GM23338 (cell line): ENCODE data around the gene AGTR1. TPM values are rescaled to one million over a fixed set of nuclear protein-coding genes. Genes with fewer than 3 reads are reported as not detected.
"Not testable (repeated sequence)": the region's sequence is repeated elsewhere in the genome, so short reads cannot be mapped to it uniquely, and the experiment has no call there.

Experiments
- ATAC-seq: fragments of 200-7000 bp; cut with Tn5 transposase; 3 replicates; pipeline ENCODE4 v1.9.1; 2020
- DNase-seq: peaks from one replicate; pipeline ENCODE4 v3.0.0-alpha.2; 2015; ENCODE audit warnings: low spot score
- H2AFZ ChIP-seq: fragments of 200-600 bp; sonication (generic); 2 replicates; pipeline ENCODE4 v1.8.0; 2016; ENCODE audit warnings: antibody characterized with exemption, mild to moderate bottlenecking, moderate library complexity
- H3F3A ChIP-seq: fragments of 200-600 bp; sonication (generic); replicated peaks from 2 replicates; pipeline ENCODE4 v1.8.0; 2017; ENCODE audit warnings: antibody characterized with exemption, mixed run types, low read depth
- H3K27ac ChIP-seq: fragments of 200-600 bp; sonication (generic); 2 replicates; pipeline ENCODE4 v1.6.1; 2016; ENCODE audit warnings: low read depth
- H3K27me3 ChIP-seq: fragments of 200-600 bp; sonication (generic); 2 replicates; pipeline ENCODE4 v1.8.0; 2016; ENCODE audit warnings: mild to moderate bottlenecking, mixed run types, moderate library complexity; ENCODE audit not compliant: insufficient read depth
- H3K36me3 ChIP-seq: fragments of 200-600 bp; sonication (generic); 2 replicates; pipeline ENCODE4 v1.8.0; 2016; ENCODE audit warnings: mild to moderate bottlenecking; ENCODE audit not compliant: insufficient read depth
- H3K4me1 ChIP-seq: fragments of 200-600 bp; sonication (generic); 2 replicates; pipeline ENCODE4 v1.8.0; 2016; ENCODE audit warnings: mild to moderate bottlenecking, moderate library complexity; ENCODE audit not compliant: insufficient read depth
- H3K4me2 ChIP-seq: fragments of 200-600 bp; sonication (generic); 2 replicates; pipeline ENCODE4 v1.7.1; 2017; ENCODE audit warnings: mixed run types
- H3K4me3 ChIP-seq: fragments of 200-600 bp; sonication (generic); 2 replicates; pipeline ENCODE4 v1.6.1; 2016; ENCODE audit warnings: mixed run types
- H3K79me2 ChIP-seq: fragments of 200-600 bp; sonication (generic); replicated peaks from 2 replicates; pipeline ENCODE4 v1.8.0; 2017; ENCODE audit warnings: mild to moderate bottlenecking; ENCODE audit not compliant: insufficient read depth
- H3K9me2 ChIP-seq: fragments of 200-600 bp; sonication (generic); 2 replicates; pipeline ENCODE4 v1.8.0; 2017; ENCODE audit not compliant: insufficient read depth
- H4K20me1 ChIP-seq: fragments of 200-600 bp; sonication (generic); replicated peaks from 2 replicates; pipeline ENCODE4 v1.8.0; 2017; ENCODE audit warnings: mild to moderate bottlenecking; ENCODE audit not compliant: insufficient read depth
- H3K27ac Mint-ChIP-seq: 2 replicates; pipeline ENCODE4 v1.8.0; 2020; ENCODE audit warnings: inconsistent platforms, mild to moderate bottlenecking, moderate library complexity, mixed read lengths
- H3K27me3 Mint-ChIP-seq: 3 replicates; pipeline ENCODE4 v1.8.0; 2022; ENCODE audit warnings: low read depth, mild to moderate bottlenecking, moderate library complexity, mixed read lengths, inconsistent platforms; ENCODE audit not compliant: insufficient read depth, poor library complexity
- H3K36me3 Mint-ChIP-seq: 3 replicates; pipeline ENCODE4 v1.8.0; 2021; ENCODE audit warnings: low read depth, mild to moderate bottlenecking, inconsistent platforms, moderate library complexity, mixed read lengths
- H3K4me1 Mint-ChIP-seq: 3 replicates; pipeline ENCODE4 v1.8.0; 2020; ENCODE audit warnings: mild to moderate bottlenecking, inconsistent platforms, mixed read lengths
- H3K4me3 Mint-ChIP-seq: 3 replicates; pipeline ENCODE4 v1.8.0; 2021; ENCODE audit warnings: moderate library complexity, mild to moderate bottlenecking, inconsistent platforms, mixed read lengths
- H3K9me3 Mint-ChIP-seq: 3 replicates; pipeline ENCODE4 v1.8.0; 2020; ENCODE audit warnings: moderate library complexity, mild to moderate bottlenecking, inconsistent platforms, mixed read lengths
- CTCF ChIP-seq, 2 experiments: fragments of 200-600 bp in 1 of 2; sonication (generic) in 1 of 2; conservative IDR thresholded peaks; 2 replicates each; pipeline versions ENCODE4 v1.5.1 to v1.6.1; 2016 to 2017; ENCODE audit warnings: antibody characterized with exemption in 2 of 2, low read depth in 2 of 2, mild to moderate bottlenecking in 2 of 2, moderate library complexity in 1 of 2
- EZH2 ChIP-seq: fragments of 200-600 bp; sonication (generic); IDR thresholded peaks from one replicate; pipeline ENCODE4 v1.8.0; 2017; ENCODE audit warnings: antibody characterized with exemption, mild to moderate bottlenecking, low read depth; ENCODE audit not compliant: unreplicated experiment
- EZH2phosphoT487 ChIP-seq: fragments of 200-600 bp; sonication (generic); IDR thresholded peaks from one replicate; pipeline ENCODE4 v1.8.1; 2018; ENCODE audit warnings: antibody characterized with exemption; ENCODE audit not compliant: unreplicated experiment
- JUNB ChIP-seq: IDR thresholded peaks from one replicate; pipeline ENCODE4 v1.6.1; 2016; ENCODE audit warnings: antibody characterized with exemption; ENCODE audit not compliant: unreplicated experiment
- ZNF331 ChIP-seq: fragments of 250-450 bp; sonication (Bioruptor Pico); IDR thresholded peaks from 2 replicates; pipeline ENCODE4 v1.5.0; 2020; ENCODE audit warnings: low read depth, mild to moderate bottlenecking, moderate library complexity
- polyA plus RNA-seq: library from polyadenylated mRNA; unstranded; fragments of >200 nt; fragmentation: Nextera tagmentation; extraction: Ambion mirVana; gene quantifications from 2 replicates; pipeline ENCODE4 v1.2.1, GENCODE V29; 2016
- total RNA-seq: library from RNA; depleted of rRNA; stranded (reverse); fragments of >200 nt; shearing (Covaris generic); gene quantifications from 2 replicates; pipeline ENCODE4 v1.2.3, GENCODE V29; 2014
- TF ChIP-seq, protein P1 (sequence below): IDR thresholded peaks from one replicate; pipeline ENCODE4 v1.6.1; 2018; ENCODE audit warnings: antibody characterized with exemption; ENCODE audit not compliant: unreplicated experiment
- TF ChIP-seq, protein P2 (sequence below): IDR thresholded peaks from 2 replicates; pipeline ENCODE4 v1.6.1; 2016; ENCODE audit warnings: antibody characterized with exemption

Gene AGTR1
- total and polyA plus RNA-seq, 2 experiments from 2014 or later = 0.16 TPM; not detected in 1

DNA sequence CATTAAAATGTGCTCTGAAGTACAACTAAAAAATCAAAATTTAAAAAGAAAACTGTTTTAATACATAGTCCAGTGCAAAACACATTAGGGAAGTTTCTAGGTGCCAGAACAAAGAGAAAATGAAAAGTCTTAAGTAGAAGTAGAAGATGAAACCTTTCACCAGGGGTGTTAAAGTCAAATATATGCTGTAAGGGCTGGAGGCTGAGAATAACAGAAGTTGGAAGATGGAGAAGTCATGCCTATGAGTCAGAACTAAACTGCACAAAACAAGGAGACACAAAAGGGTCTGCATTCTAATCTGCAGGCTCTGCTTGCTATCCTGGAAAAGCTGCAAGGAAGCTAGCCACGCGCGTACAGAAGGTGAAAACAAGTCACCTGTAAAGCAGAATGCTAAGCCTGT, 81.2 kb downstream of the AGTR1 start (continued):
- TF ChIP-seq, protein P1, sequence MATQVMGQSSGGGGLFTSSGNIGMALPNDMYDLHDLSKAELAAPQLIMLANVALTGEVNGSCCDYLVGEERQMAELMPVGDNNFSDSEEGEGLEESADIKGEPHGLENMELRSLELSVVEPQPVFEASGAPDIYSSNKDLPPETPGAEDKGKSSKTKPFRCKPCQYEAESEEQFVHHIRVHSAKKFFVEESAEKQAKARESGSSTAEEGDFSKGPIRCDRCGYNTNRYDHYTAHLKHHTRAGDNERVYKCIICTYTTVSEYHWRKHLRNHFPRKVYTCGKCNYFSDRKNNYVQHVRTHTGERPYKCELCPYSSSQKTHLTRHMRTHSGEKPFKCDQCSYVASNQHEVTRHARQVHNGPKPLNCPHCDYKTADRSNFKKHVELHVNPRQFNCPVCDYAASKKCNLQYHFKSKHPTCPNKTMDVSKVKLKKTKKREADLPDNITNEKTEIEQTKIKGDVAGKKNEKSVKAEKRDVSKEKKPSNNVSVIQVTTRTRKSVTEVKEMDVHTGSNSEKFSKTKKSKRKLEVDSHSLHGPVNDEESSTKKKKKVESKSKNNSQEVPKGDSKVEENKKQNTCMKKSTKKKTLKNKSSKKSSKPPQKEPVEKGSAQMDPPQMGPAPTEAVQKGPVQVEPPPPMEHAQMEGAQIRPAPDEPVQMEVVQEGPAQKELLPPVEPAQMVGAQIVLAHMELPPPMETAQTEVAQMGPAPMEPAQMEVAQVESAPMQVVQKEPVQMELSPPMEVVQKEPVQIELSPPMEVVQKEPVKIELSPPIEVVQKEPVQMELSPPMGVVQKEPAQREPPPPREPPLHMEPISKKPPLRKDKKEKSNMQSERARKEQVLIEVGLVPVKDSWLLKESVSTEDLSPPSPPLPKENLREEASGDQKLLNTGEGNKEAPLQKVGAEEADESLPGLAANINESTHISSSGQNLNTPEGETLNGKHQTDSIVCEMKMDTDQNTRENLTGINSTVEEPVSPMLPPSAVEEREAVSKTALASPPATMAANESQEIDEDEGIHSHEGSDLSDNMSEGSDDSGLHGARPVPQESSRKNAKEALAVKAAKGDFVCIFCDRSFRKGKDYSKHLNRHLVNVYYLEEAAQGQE = no peak
- TF ChIP-seq EZH2phosphoT487 (no peak), CTCF (conservative IDR thresholded peaks at IDR 0.05; ENCODE audit: low read depth in 2 of 2) (no peak), EZH2 (no peak), JUNB (no peak), ZNF331 (CRISPR knock-in tag) (no peak)
- TF ChIP-seq, protein P2, sequence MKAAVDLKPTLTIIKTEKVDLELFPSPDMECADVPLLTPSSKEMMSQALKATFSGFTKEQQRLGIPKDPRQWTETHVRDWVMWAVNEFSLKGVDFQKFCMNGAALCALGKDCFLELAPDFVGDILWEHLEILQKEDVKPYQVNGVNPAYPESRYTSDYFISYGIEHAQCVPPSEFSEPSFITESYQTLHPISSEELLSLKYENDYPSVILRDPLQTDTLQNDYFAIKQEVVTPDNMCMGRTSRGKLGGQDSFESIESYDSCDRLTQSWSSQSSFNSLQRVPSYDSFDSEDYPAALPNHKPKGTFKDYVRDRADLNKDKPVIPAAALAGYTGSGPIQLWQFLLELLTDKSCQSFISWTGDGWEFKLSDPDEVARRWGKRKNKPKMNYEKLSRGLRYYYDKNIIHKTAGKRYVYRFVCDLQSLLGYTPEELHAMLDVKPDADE = no peak

- ATAC-seq, H3K27me3 ChIP-seq, H3K9me2 ChIP-seq, H3K4me3 ChIP-seq, H4K20me1 ChIP-seq, H3K27ac Mint-ChIP-seq, H2AFZ ChIP-seq, H3K27ac ChIP-seq, H3K36me3 Mint-ChIP-seq, H3K4me2 ChIP-seq, H3K36me3 ChIP-seq, H3K79me2 ChIP-seq, DNase-seq, H3K4me3 Mint-ChIP-seq, H3F3A ChIP-seq, H3K4me1 Mint-ChIP-seq, H3K27me3 Mint-ChIP-seq, H3K4me1 ChIP-seq: not testable (repeated sequence)
- peaks cover 22% of the 10 kb centered on the region for H3K9me3 Mint-ChIP-seq
These were observed 87.3 kb downstream of the AGTR1 start for GRCh38 chr3:148785026-148785425.

DNA sequence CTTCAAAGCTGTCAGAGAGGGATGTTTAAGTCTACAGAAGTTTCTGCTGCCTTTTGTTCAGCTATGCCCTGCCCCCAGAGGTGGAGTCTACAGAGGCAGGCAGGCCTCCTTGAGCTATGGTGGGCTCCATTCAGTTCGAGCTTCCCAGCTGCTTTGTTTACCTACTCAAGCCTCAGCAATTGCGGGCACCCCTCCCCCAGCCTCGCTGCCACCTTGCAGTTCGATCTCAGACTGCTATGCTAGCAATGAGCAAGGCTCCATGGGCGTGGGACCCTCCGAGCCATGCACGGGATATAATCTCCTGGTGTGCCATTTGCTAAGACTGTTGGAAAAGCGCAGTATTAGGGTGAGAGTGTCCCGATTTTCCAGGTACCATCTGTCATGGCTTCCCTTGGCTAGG, 88.5 kb downstream of the AGTR1 start:
- not testable (repeated sequence) for H3K36me3 ChIP-seq, H3K36me3 Mint-ChIP-seq, H3K4me1 Mint-ChIP-seq, H3K4me3 Mint-ChIP-seq, H4K20me1 ChIP-seq, H3K27ac Mint-ChIP-seq, H3K4me3 ChIP-seq, H3K27me3 ChIP-seq, H3K27ac ChIP-seq, ATAC-seq, DNase-seq, H3K4me1 ChIP-seq, H3F3A ChIP-seq, H3K9me2 ChIP-seq, H2AFZ ChIP-seq, H3K79me2 ChIP-seq, H3K27me3 Mint-ChIP-seq, H3K4me2 ChIP-seq
- peaks cover 22% of the 10 kb centered on the region for H3K9me3 Mint-ChIP-seq
